ENCODE data around the gene CRYBA4. TPM values are rescaled to one million over a fixed set of nuclear protein-coding genes. Genes with fewer than 3 reads are reported as not detected.

The CRYBA4 gene
- total RNA-seq, 1 experiment from 2014 or later: not detected

DNA sequence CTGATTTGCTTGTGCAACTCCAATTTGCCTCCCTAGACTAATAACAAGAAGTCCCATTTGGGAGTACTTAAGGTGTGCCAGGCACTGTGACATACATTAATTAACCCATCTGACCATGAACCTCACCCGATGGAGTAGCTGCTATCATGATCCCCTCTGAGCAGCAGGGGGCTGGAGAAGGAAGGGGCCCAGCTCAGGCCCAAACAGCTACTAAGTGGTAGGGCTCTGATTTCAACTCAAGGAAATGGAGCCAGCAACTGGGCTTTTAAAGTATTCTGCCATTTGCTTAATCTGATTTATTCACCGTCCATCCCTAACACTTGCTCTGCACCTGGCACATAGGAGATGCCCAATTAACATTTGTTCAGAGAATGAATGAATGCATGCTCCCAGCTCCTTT lies 5.1 kb upstream of the CRYBA4 start:
- no TSS peak for BruUV-seq (replicated peaks)
- ATAC-seq (no peak), DNase-seq (ENCODE audit: low read depth, low spot score) (no peak)
- Histone ChIP-seq H3K4me1 (ENCODE audit: control insufficient read depth, insufficient read depth, low read length) (no peaks in the 10 kb centered on the region), H3K27me3 (ENCODE audit: control insufficient read depth, insufficient read depth, low read length) (no peaks in the 10 kb centered on the region), H3K27ac (ENCODE audit: low read length) (no peak overlapping the region), H3K36me3 (ENCODE audit: control insufficient read depth, insufficient read depth, low read length) (no peaks in the 10 kb centered on the region), H3K9me3 (ENCODE audit: control insufficient read depth, insufficient read depth, low read depth, low read length) (no peaks in the 10 kb centered on the region), H3K4me3 (ENCODE audit: low read depth in 2 of 2, low read length in 2 of 2) (no peak overlapping the region)
- ChIA-PET CTCF (no interaction called here), POLR2A (no interaction called here)
- TF ChIP-seq TCF7L2 (IDR thresholded peaks at IDR 0.05; ENCODE audit: low read depth, low read length): no peak
- TF ChIP-seq, protein P1, sequence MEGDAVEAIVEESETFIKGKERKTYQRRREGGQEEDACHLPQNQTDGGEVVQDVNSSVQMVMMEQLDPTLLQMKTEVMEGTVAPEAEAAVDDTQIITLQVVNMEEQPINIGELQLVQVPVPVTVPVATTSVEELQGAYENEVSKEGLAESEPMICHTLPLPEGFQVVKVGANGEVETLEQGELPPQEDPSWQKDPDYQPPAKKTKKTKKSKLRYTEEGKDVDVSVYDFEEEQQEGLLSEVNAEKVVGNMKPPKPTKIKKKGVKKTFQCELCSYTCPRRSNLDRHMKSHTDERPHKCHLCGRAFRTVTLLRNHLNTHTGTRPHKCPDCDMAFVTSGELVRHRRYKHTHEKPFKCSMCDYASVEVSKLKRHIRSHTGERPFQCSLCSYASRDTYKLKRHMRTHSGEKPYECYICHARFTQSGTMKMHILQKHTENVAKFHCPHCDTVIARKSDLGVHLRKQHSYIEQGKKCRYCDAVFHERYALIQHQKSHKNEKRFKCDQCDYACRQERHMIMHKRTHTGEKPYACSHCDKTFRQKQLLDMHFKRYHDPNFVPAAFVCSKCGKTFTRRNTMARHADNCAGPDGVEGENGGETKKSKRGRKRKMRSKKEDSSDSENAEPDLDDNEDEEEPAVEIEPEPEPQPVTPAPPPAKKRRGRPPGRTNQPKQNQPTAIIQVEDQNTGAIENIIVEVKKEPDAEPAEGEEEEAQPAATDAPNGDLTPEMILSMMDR (IDR thresholded peaks at IDR 0.05): no peak
- TF ChIP-seq POLR2AphosphoS5 (IDR thresholded peaks at IDR 0.05; ENCODE audit: low read depth, low read length): no peak
- TF ChIP-seq, protein P2, sequence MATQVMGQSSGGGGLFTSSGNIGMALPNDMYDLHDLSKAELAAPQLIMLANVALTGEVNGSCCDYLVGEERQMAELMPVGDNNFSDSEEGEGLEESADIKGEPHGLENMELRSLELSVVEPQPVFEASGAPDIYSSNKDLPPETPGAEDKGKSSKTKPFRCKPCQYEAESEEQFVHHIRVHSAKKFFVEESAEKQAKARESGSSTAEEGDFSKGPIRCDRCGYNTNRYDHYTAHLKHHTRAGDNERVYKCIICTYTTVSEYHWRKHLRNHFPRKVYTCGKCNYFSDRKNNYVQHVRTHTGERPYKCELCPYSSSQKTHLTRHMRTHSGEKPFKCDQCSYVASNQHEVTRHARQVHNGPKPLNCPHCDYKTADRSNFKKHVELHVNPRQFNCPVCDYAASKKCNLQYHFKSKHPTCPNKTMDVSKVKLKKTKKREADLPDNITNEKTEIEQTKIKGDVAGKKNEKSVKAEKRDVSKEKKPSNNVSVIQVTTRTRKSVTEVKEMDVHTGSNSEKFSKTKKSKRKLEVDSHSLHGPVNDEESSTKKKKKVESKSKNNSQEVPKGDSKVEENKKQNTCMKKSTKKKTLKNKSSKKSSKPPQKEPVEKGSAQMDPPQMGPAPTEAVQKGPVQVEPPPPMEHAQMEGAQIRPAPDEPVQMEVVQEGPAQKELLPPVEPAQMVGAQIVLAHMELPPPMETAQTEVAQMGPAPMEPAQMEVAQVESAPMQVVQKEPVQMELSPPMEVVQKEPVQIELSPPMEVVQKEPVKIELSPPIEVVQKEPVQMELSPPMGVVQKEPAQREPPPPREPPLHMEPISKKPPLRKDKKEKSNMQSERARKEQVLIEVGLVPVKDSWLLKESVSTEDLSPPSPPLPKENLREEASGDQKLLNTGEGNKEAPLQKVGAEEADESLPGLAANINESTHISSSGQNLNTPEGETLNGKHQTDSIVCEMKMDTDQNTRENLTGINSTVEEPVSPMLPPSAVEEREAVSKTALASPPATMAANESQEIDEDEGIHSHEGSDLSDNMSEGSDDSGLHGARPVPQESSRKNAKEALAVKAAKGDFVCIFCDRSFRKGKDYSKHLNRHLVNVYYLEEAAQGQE (IDR thresholded peaks at IDR 0.05; ENCODE audit: insufficient read depth in 1 of 2, low read depth in 2 of 2, low read length in 1 of 2): no peak
- TF ChIP-seq SIN3A (IDR thresholded peaks at IDR 0.05; ENCODE audit: borderline replicate concordance, insufficient read depth, low read depth, low read length): no peak
- intact Hi-C loops (cut with micrococcal nuclease; ENCODE audit: unreplicated experiment) (no loop called here), in situ Hi-C loops (cut with HindIII; ENCODE audit: low pct_unique_long_range_greater_than_20kb, low sequenced_read_pairs) (no loop called here)

DNA sequence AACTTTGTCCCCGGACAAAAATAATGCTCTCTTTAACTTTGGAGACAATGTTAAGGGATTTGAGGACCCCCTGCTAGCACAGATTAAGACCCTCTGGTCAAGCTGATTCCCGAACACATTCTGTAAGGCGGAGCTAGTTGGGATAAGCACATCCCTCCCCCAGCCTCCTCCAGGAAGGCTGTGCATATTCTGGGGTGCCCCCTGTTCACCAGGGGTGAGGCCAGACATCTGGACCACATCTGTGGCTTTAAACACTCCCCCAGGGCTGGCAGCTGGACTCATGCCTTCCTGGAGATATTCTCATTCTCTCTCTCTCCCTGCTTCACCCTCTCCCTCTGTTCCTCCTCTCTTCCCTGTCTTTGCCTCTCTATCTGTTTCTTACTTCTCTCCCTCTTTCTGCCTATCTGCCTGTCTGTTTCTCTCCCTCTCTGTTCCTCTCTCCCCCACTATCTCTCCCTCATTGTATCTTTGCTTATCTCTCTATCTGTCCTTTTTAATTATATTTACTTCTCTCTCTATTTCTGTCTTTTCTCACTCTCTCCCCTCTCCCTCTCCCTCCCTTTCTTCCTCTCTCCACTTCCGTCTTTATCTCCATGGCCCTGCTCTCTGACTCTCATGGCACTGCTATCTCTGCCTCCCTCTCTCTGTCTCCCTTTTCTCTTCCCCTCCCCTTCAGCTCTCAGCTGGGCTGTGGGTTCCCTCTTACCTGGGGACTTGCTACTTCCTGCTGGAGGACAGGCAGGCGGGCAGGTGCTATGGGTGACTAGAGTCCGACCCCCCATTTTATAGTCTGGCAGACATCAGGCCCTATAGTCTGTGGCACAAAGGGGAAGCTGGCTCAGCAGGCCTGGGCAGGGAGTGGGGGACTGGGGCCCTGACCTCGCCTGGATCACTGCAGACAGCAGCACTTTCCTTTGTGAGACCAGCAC lies 4.2 kb upstream of the CRYBA4 start, which contains the start of gene CRYBB1:
Gene CRYBB1 (minus strand): TSS at position 757 of the 929 bp plus-strand sequence. CDS start 1,708 bp downstream, outside the sequence.
- intact Hi-C loops (cut with micrococcal nuclease; ENCODE audit: unreplicated experiment) (no loop called here), in situ Hi-C loops (cut with HindIII; ENCODE audit: low pct_unique_long_range_greater_than_20kb, low sequenced_read_pairs) (no loop called here)
- ATAC-seq (no peak), DNase-seq (ENCODE audit: low read depth, low spot score) (no peak)
- Histone ChIP-seq H3K4me3 (ENCODE audit: low read depth in 2 of 2, low read length in 2 of 2) (no peak within 1 kb of the TSS), H3K27me3 (ENCODE audit: control insufficient read depth, insufficient read depth, low read length) (no peaks in the 10 kb centered on the region), H3K4me1 (ENCODE audit: control insufficient read depth, insufficient read depth, low read length) (no peaks in the 10 kb centered on the region), H3K27ac (ENCODE audit: low read length) (no peak within 1 kb of the TSS), H3K9me3 (ENCODE audit: control insufficient read depth, insufficient read depth, low read depth, low read length) (no peaks in the 10 kb centered on the region), H3K36me3 (ENCODE audit: control insufficient read depth, insufficient read depth, low read length) (no peaks in the 10 kb centered on the region)
- no peak for TF ChIP-seq SIN3A (IDR thresholded peaks at IDR 0.05; ENCODE audit: borderline replicate concordance, insufficient read depth, low read depth, low read length)
- TF ChIP-seq TCF7L2 (IDR thresholded peaks at IDR 0.05; ENCODE audit: low read depth, low read length): no peak
- no peak for TF ChIP-seq POLR2AphosphoS5 (IDR thresholded peaks at IDR 0.05; ENCODE audit: low read depth, low read length)
- TF ChIP-seq, protein P2 (IDR thresholded peaks at IDR 0.05; ENCODE audit: insufficient read depth in 1 of 2, low read depth in 2 of 2, low read length in 1 of 2): no peak
- TF ChIP-seq, protein P1 (IDR thresholded peaks at IDR 0.05): no peak
- ChIA-PET CTCF (no interaction called here), POLR2A (no interaction called here)
- BruUV-seq (replicated peaks): no TSS peak
